Ectodermal cell (in vitro differentiated cells): ENCODE data around the gene SLC22A3.

Experiments
- H3K27ac ChIP-seq: 2 replicates; pipeline ENCODE4 v1.7.0; 2013; ENCODE audit warnings: mild to moderate bottlenecking, low read depth, low read length; ENCODE audit not compliant: insufficient read depth, poor library complexity, severe bottlenecking
- H3K27me3 ChIP-seq: 2 replicates; pipeline ENCODE4 v1.7.0; 2013; ENCODE audit warnings: mild to moderate bottlenecking, low read length; ENCODE audit not compliant: insufficient read depth, control insufficient read depth, poor library complexity, severe bottlenecking
- H3K36me3 ChIP-seq: one replicate; pipeline ENCODE4 v1.7.0; 2013; ENCODE audit warnings: low read length; ENCODE audit not compliant: control insufficient read depth, insufficient read depth
- H3K4me1 ChIP-seq: one replicate; pipeline ENCODE4 v1.7.0; 2013; ENCODE audit warnings: low read length; ENCODE audit not compliant: control insufficient read depth, insufficient read depth
- H3K4me3 ChIP-seq: 2 replicates; pipeline ENCODE4 v1.7.0; 2013; ENCODE audit warnings: low read depth, low read length, control low read depth; ENCODE audit not compliant: insufficient read depth
- H3K9me3 ChIP-seq: 2 replicates; pipeline ENCODE4 v1.7.0; 2013; ENCODE audit warnings: mild to moderate bottlenecking, low read length, moderate library complexity; ENCODE audit not compliant: control insufficient read depth
- WGBS, 2 experiments: methylation state at CpG; one replicate each; pipeline ENCODE4 v1.1.7; 2013; ENCODE audit warnings: missing lambda C conversion rate in 2 of 2; 5-methylcytosine and 5-hydroxymethylcytosine counted together

The SLC22A3 gene

GRCh38 chr6:160408528-160408927, 60.4 kb downstream of the SLC22A3 start:
- H3K4me1 ChIP-seq: no peaks in the 10 kb centered on the region
- no peaks in the 10 kb centered on the region for H3K27me3 ChIP-seq
- WGBS, 2 experiments: 94 to 95% methylated on average over 4 of the region's 5 CpGs
- no peaks in the 10 kb centered on the region for H3K36me3 ChIP-seq
- H3K27ac ChIP-seq: no peak overlapping the region
- H3K9me3 ChIP-seq: no peaks in the 10 kb centered on the region
- H3K4me3 ChIP-seq: no peak overlapping the region

GRCh38 chr6:160412993-160413392, 64.8 kb downstream of the SLC22A3 start:
- Histone ChIP-seq H3K27ac (no peak overlapping the region), H3K27me3 (no peaks in the 10 kb centered on the region), H3K9me3 (no peaks in the 10 kb centered on the region), H3K4me1 (no peaks in the 10 kb centered on the region), H3K4me3 (no peak overlapping the region), H3K36me3 (no peaks in the 10 kb centered on the region)
- 96 to 97% methylated on average over 2 of the region's 2 CpGs for WGBS, 2 experiments

GRCh38 chr6:160417146-160417545, 69.0 kb downstream of the SLC22A3 start:
- 96 to 97% methylated on average over 1 of the region's 1 CpG for WGBS, 2 experiments
- H3K27me3 ChIP-seq: no peaks in the 10 kb centered on the region

GRCh38 chr6:160417550-160417949, 69.4 kb downstream of the SLC22A3 start:
- no peaks in the 10 kb centered on the region for H3K36me3 ChIP-seq
- H3K4me1 ChIP-seq: no peaks in the 10 kb centered on the region
- no peaks in the 10 kb centered on the region for H3K27me3 ChIP-seq
- H3K4me3 ChIP-seq: no peak overlapping the region
- H3K27ac ChIP-seq: no peak overlapping the region
- no peaks in the 10 kb centered on the region for H3K9me3 ChIP-seq

More at GRCh38 chr6:160417146-160417545, 69.0 kb downstream of the SLC22A3 start:
- H3K4me3 ChIP-seq: no peak overlapping the region
- H3K9me3 ChIP-seq: no peaks in the 10 kb centered on the region
- no peaks in the 10 kb centered on the region for H3K36me3 ChIP-seq
- no peaks in the 10 kb centered on the region for H3K4me1 ChIP-seq
- no peak overlapping the region for H3K27ac ChIP-seq

- 88 to 90% methylated on average over 2 to 3 of the region's 3 CpGs for WGBS, 2 experiments
These were observed 70.2 kb downstream of the SLC22A3 start for GRCh38 chr6:160418370-160418769.

GRCh38 chr6:160419488-160419887, 71.3 kb downstream of the SLC22A3 start:
- Histone ChIP-seq H3K9me3 (no peaks in the 10 kb centered on the region), H3K4me1 (no peaks in the 10 kb centered on the region), H3K4me3 (no peak overlapping the region), H3K27ac (no peak overlapping the region), H3K27me3 (no peaks in the 10 kb centered on the region), H3K36me3 (no peaks in the 10 kb centered on the region)
- 88 to 100% methylated on average over 1 of the region's 1 CpG for WGBS, 2 experiments

More at GRCh38 chr6:160418370-160418769, 70.2 kb downstream of the SLC22A3 start:
- Histone ChIP-seq H3K27ac (no peak overlapping the region), H3K36me3 (no peaks in the 10 kb centered on the region), H3K9me3 (no peaks in the 10 kb centered on the region), H3K4me1 (no peaks in the 10 kb centered on the region), H3K27me3 (no peaks in the 10 kb centered on the region), H3K4me3 (no peak overlapping the region)

- Histone ChIP-seq H3K36me3 (no peaks in the 10 kb centered on the region), H3K27me3 (no peaks in the 10 kb centered on the region), H3K4me1 (no peaks in the 10 kb centered on the region), H3K4me3 (no peak overlapping the region), H3K9me3 (no peaks in the 10 kb centered on the region), H3K27ac (no peak overlapping the region)
- WGBS, 2 experiments: 93 to 94% methylated on average over 9 of the region's 9 CpGs
These were observed 72.2 kb downstream of the SLC22A3 start for GRCh38 chr6:160420253-160420968.

- 95% methylated on average over 7 of the region's 7 CpGs for WGBS, 2 experiments
- H3K9me3 ChIP-seq: no peaks in the 10 kb centered on the region
- H3K36me3 ChIP-seq: no peaks in the 10 kb centered on the region
- H3K4me3 ChIP-seq: no peak overlapping the region
- no peaks in the 10 kb centered on the region for H3K27me3 ChIP-seq
- no peaks in the 10 kb centered on the region for H3K4me1 ChIP-seq
- no peak overlapping the region for H3K27ac ChIP-seq
These were observed 72.9 kb downstream of the SLC22A3 start for GRCh38 chr6:160420969-160421556.

GRCh38 chr6:160421854-160422253, 73.7 kb downstream of the SLC22A3 start:
- WGBS, 2 experiments: 95% methylated on average over 5 of the region's 5 CpGs
- H3K27ac ChIP-seq: no peak overlapping the region
- H3K36me3 ChIP-seq: no peaks in the 10 kb centered on the region
- no peak overlapping the region for H3K4me3 ChIP-seq
- H3K4me1 ChIP-seq: no peaks in the 10 kb centered on the region
- H3K27me3 ChIP-seq: no peaks in the 10 kb centered on the region
- H3K9me3 ChIP-seq: no peaks in the 10 kb centered on the region

- Histone ChIP-seq H3K36me3 (no peaks in the 10 kb centered on the region), H3K4me3 (no peak overlapping the region)
These were observed 76.1 kb downstream of the SLC22A3 start for GRCh38 chr6:160424256-160424655.

More at GRCh38 chr6:160424256-160424655, 76.1 kb downstream of the SLC22A3 start:
- no peaks in the 10 kb centered on the region for H3K4me1 ChIP-seq
- H3K27me3 ChIP-seq: no peaks in the 10 kb centered on the region
- H3K9me3 ChIP-seq: no peaks in the 10 kb centered on the region
- no peak overlapping the region for H3K27ac ChIP-seq
